ENCODE measurements around the gene IRS4. TPM values are rescaled to one million over a fixed set of nuclear protein-coding genes. Genes with fewer than 3 reads are reported as not detected.

IRS4 gene
- total and polyA plus RNA-seq, 10 of the 15 experiments (the other 5 are each of a cell fraction or from before 2014, with no cell fraction given), result 0.03 to 0.11 (median 0.04) TPM; not detected in 7

DNA sequence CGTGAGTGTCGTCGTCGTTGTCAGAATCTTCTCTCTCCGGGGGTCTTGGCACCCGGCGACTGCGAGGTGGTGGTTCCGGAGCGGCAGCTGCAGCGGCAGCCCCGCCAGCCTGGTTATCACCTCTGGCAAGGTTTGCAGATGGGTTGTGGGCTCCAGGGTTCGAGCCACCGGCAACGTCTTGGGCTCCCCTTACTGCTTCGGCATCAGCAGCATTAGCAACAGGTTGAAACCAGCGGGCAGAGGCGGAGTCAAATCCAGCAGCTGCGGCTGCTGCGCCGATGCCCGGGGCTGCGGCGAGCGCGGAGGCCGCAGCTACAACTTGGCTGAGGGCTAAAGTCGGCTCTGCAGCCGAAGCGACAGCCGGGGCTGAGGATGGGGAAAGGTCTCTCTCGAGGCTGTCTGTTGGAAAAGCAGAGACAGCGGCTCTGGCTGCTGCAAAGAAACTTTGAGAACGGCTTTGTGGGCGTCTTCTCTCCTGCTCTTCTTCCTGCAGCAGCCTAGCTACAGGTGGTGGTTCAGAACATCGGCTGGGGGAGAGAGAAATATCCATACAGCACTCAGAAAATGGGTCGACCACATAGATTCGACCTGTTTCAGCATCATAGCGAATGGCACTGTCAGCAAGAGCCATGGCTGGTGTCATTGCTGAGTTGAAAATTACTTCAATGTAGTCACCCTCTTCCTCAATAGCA, 3.6 kb downstream of the IRS4 start:
- no peak overlapping the region for H3K9ac ChIP-seq (ENCODE audit: control insufficient read depth, insufficient read depth, low read length)
- peaks cover 2 to 3% of the 10 kb centered on the region in 2 experiments; a peak in 3 of 4 replicates for H3K27me3 ChIP-seq (replicated peaks in 1 of 2; ENCODE audit: control insufficient read depth in 2 of 2, insufficient read depth in 2 of 2, low read length in 1 of 2)
- ChIA-PET CTCF (interaction anchor here (1.4 kb wide), 1 partner anchor 34 kb away, joined by 5 read pairs; no protein-coding TSS in a partner anchor), SMC1A (ENCODE audit: uncharacterized antibody, unreplicated experiment) (interaction anchor here (0.9 kb wide), 1 partner anchor 30 kb away, joined by 3 read pairs; no protein-coding TSS in a partner anchor), RAD21 (ENCODE audit: unreplicated experiment) (no interaction called here), POLR2A (no interaction called here)
- intact Hi-C loops (cut with micrococcal nuclease; ENCODE audit: unreplicated experiment), result no loop called here
- H3K4me1 ChIP-seq (ENCODE audit: control insufficient read depth, insufficient read depth, low read length), result no peaks in the 10 kb centered on the region
- no peak; the same call in 1 of the 3 replicates for ATAC-seq
- in situ Hi-C loops (cut with MboI), result no loop called here
- no peak for TF ChIP-seq HDAC2 (IDR thresholded peaks at IDR 0.05)
- no peak for TF ChIP-seq JUND (IDR thresholded peaks at IDR 0.05; ENCODE audit: low read depth, low read length)
- TF ChIP-seq NFXL1 (IDR thresholded peaks at IDR 0.05; ENCODE audit: borderline replicate concordance), result no peak
- no peak for TF ChIP-seq SIX5 (IDR thresholded peaks at IDR 0.05; ENCODE audit: low read depth, low read length, severe bottlenecking)
- DNase-seq (ENCODE audit: low read depth, low spot score), result no peak
- no TSS peak for BruUV-seq (replicated peaks)
- H3K27ac ChIP-seq (ENCODE audit: control insufficient read depth, insufficient read depth), result no peak overlapping the region
- H3K9me3 ChIP-seq (replicated peaks; ENCODE audit: control insufficient read depth, insufficient read depth, low read length), result no peaks in the 10 kb centered on the region; the same call in 2 of the 3 replicates
- FAIRE-seq, result no peak
- H3K4me2 ChIP-seq (ENCODE audit: control insufficient read depth, insufficient read depth), result no peak overlapping the region
- H3K79me2 ChIP-seq (ENCODE audit: control insufficient read depth, insufficient read depth, low read length), result no peaks in the 10 kb centered on the region
- no peaks in the 10 kb centered on the region for H3K36me3 ChIP-seq (ENCODE audit: control insufficient read depth in 2 of 2, insufficient read depth in 2 of 2, low read length in 1 of 2)
- no peaks in the 10 kb centered on the region for H4K20me1 ChIP-seq (ENCODE audit: control insufficient read depth, insufficient read depth)
- WGBS (ENCODE audit: insufficient coverage, insufficient replicate concordance, low lambda C conversion rate, missing lambda C conversion rate), result 33% methylated on average over 39 of the region's 39 CpGs
- H3K4me3 ChIP-seq, result no peak overlapping the region
- H2AFZ ChIP-seq (ENCODE audit: control insufficient read depth, low read depth, low read length), result no peak overlapping the region

DNA sequence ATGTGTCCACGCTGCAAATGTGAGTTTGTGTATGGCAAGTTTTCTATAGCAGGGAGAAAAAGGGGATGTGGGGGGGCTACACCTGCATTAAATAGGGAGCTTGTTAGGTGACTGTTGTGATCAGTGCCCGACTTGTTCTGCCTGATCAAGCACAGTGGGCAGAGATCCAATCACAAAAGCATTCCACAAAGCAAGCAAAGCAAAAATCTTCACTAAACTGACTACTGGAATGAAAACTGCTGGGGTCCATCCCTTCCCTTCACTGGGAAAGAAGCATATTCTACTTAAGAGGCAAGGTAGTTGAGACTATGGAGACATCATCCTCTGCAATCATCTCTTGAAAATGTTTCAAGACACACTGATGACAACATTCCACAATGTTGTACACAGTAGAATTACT, 5.2 kb downstream of the IRS4 start:
- in situ Hi-C loops (cut with MboI) (no loop called here), intact Hi-C loops (cut with micrococcal nuclease; ENCODE audit: unreplicated experiment) (no loop called here)
- peaks cover 2 to 3% of the 10 kb centered on the region in 2 experiments; a peak in 3 of 4 replicates for H3K27me3 ChIP-seq (replicated peaks in 1 of 2; ENCODE audit: control insufficient read depth in 2 of 2, insufficient read depth in 2 of 2, low read length in 1 of 2)
- SMC1A ChIA-PET (ENCODE audit: uncharacterized antibody, unreplicated experiment), result no interaction called here
- no peak overlapping the region for H3K9ac ChIP-seq (ENCODE audit: control insufficient read depth, insufficient read depth, low read length)
- H2AFZ ChIP-seq (ENCODE audit: control insufficient read depth, low read depth, low read length), result no peak overlapping the region
- no peaks in the 10 kb centered on the region for H3K36me3 ChIP-seq (ENCODE audit: control insufficient read depth in 2 of 2, insufficient read depth in 2 of 2, low read length in 1 of 2)
- TF ChIP-seq WRNIP1 (IDR thresholded peaks at IDR 0.05; ENCODE audit: borderline replicate concordance, low read depth, low read length), result no peak
- no peak for TF ChIP-seq RAD21 (IDR thresholded peaks at IDR 0.05; ENCODE audit: insufficient read depth, low read depth, low read length)
- no peak for TF ChIP-seq HDAC2 (IDR thresholded peaks at IDR 0.05)
- TF ChIP-seq NR2C2 (IDR thresholded peaks at IDR 0.05; ENCODE audit: borderline replicate concordance, control insufficient read depth, insufficient read length, low read depth), result no peak
- TF ChIP-seq, protein P1, sequence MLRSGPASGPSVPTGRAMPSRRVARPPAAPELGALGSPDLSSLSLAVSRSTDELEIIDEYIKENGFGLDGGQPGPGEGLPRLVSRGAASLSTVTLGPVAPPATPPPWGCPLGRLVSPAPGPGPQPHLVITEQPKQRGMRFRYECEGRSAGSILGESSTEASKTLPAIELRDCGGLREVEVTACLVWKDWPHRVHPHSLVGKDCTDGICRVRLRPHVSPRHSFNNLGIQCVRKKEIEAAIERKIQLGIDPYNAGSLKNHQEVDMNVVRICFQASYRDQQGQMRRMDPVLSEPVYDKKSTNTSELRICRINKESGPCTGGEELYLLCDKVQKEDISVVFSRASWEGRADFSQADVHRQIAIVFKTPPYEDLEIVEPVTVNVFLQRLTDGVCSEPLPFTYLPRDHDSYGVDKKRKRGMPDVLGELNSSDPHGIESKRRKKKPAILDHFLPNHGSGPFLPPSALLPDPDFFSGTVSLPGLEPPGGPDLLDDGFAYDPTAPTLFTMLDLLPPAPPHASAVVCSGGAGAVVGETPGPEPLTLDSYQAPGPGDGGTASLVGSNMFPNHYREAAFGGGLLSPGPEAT (IDR thresholded peaks at IDR 0.05; ENCODE audit: low read depth), result no peak
- H3K9me3 ChIP-seq (replicated peaks; ENCODE audit: control insufficient read depth, insufficient read depth, low read length), result no peaks in the 10 kb centered on the region; the same call in 2 of the 3 replicates
- BruUV-seq (replicated peaks), result no TSS peak
- DNase-seq (ENCODE audit: low read depth, low spot score) (no peak), FAIRE-seq (no peak), ATAC-seq (no peak)
- no peaks in the 10 kb centered on the region for H3K79me2 ChIP-seq (ENCODE audit: control insufficient read depth, insufficient read depth, low read length)
- H3K27ac ChIP-seq (ENCODE audit: control insufficient read depth, insufficient read depth), result no peak overlapping the region
- RAD21 ChIA-PET (ENCODE audit: unreplicated experiment), result no interaction called here
- CTCF ChIA-PET, result no interaction called here
- H3K4me3 ChIP-seq, result no peak overlapping the region
- POLR2A ChIA-PET, result no interaction called here
- WGBS (ENCODE audit: insufficient coverage, insufficient replicate concordance, low lambda C conversion rate, missing lambda C conversion rate), result 0% methylated on average over 2 of the region's 2 CpGs
- no peak overlapping the region for H3K4me2 ChIP-seq (ENCODE audit: control insufficient read depth, insufficient read depth)
- H4K20me1 ChIP-seq (ENCODE audit: control insufficient read depth, insufficient read depth), result no peaks in the 10 kb centered on the region
- no peaks in the 10 kb centered on the region for H3K4me1 ChIP-seq (ENCODE audit: control insufficient read depth, insufficient read depth, low read length)
